ENCODE results near the gene ADCY10.
"Not testable (repeated sequence)": the region's sequence is repeated elsewhere in the genome, so short reads cannot be mapped to it uniquely, and the experiment has no call there.

The ADCY10 gene

DNA sequence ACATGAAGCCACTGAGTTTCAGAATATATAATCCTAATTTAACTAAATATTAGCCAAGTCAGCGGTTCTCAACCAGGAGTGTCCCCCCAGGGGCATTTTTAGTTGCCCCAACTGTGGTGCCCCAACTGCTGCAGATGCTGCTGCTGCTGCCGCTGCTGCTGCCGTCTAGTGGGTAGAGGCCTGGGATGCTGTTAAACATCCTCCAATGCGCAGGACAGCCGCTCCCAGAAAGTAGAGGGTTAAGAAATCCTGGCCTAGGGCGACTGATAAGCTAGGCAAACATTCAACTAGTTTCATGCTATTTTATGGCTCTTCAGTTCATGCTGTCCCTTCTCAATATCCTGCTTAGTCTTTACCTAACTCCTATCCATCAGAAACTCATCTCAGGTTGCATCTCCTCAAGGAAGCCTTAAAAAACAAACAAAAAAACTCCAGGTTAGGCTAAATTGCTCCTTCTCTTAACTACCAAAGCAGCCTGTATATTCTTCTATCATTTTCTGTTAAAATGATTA, 12.6 kb upstream of the ADCY10 start:
- peak; percentile 37 for DNase-seq (ENCODE audit: low read depth, low spot score)

DNA sequence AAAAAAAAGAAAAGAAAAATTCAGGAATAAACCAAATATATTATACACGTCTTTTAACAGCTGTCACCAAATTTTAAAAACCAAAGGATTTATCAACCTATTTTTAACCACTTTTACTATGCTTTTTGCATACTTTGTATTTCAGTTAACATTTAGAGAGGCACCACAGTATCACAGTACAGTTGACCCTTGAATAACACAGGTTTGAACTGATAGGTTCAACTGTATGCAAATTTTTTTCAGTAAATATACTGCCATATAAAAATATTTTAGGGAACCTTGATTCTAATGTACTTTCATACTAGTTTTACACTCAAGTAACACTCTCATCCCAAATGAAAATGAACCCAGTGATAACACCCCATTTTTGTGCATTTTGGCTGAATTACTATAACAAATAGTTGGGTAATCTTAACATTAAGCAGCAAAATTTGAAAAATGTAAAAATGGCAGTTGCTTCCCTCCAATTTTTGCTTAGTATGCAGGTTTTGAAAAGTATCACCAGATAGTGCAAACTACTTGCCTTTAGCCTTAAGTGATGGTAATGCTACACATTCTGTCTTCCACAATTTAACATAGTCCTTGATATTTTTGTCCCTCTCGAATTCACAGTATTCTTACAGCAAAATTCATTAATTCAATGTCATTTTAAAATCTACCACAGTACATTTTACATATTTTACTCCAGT, 10.8 kb upstream of the ADCY10 start:
- DNase-seq (ENCODE audit: low read depth, low spot score), result no peak

DNA sequence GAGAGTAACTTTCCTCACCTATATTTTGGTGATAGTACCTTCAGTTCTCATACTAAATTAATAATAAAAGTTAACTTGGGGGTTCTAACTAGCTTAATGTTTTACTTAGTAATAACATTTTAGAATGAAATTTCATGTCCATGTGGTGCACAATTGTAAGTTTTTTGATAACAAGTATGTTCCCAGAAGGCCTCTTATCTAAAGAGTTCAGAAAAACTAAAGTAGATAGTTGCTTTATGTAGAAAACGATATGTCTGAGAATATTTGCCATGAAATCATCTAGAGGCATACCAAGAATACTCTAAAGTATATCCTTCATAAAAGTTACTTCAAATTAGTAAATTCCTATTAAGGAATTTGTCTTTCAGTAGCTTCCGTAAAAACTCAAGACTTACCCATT, 10.2 kb upstream of the ADCY10 start:
- DNase-seq (ENCODE audit: low read depth, low spot score), result no peak

DNA sequence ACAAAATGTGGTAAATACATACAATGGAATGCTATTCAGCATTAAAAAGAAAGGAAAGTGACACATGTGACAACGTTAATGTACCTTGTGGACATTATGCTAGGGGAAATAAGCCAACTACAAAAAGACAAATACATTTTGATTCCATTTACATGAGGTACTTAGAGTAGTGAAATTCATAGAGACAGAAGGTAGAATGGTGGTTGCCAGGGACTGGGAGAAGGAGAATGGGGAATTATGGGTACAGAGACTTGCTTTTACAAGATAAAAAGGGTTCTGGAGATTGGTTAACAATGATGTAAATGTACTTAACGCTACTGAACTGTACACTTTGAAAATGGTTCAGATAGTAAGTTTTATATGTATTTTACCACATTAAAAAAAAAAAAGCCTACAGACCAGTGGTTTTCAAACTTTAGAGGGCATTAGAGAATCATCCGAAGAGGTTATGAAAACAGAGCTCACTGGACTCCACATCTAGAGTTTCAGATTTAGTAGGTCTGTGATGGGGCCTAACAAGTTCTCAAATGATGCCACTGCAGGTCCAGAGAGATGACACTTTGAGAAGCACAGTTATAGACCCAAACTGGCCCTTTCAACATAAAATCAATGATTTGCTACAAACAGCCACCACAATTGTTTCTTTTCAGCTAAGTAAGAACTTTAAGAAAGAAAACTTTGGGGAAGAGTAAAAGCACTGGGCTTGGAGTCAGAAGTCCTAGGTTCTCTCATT, 9.6 kb upstream of the ADCY10 start:
- no peak for DNase-seq (ENCODE audit: low read depth, low spot score)

DNA sequence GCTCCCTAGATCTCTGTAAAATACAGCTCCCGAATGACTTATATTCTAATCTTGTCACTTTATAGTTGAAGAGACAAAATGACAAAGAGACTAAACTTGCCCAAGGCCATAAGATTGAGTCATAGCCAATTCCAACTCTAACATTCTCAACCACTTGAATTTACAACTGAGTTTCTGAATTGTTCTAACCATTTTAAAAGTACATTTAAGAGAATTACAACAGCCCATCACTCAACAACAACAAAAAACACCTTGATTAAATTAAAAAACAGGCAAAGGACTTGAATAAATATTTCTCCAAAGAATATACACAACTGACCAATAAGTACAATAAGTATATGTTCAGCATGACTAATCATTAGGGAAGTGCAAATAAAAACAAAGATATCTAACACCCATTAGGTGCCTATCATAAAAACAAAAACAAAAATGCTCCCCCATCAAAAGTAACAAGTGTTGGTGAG, 8.7 kb upstream of the ADCY10 start:
- no peak for DNase-seq (ENCODE audit: low read depth, low spot score)

DNA sequence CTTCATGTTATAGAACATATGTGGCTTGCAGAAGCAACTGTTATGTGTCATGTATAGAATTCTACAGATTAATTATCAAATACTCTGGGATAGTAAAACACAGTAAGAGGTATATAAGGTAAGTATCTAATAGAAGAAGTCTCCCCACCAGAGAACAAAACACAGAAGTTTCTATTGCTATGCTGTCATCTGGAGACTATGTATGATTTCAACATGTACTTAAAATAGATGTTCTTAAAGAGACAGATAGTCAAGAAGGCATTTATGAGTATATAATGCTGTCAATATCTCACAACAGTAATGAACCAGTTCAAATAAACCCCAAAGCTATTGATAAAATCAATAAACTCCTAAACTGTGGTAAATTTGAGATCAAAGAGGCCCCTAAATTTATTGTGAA, 8.1 kb upstream of the ADCY10 start:
- no peak for DNase-seq (ENCODE audit: low read depth, low spot score)

DNA sequence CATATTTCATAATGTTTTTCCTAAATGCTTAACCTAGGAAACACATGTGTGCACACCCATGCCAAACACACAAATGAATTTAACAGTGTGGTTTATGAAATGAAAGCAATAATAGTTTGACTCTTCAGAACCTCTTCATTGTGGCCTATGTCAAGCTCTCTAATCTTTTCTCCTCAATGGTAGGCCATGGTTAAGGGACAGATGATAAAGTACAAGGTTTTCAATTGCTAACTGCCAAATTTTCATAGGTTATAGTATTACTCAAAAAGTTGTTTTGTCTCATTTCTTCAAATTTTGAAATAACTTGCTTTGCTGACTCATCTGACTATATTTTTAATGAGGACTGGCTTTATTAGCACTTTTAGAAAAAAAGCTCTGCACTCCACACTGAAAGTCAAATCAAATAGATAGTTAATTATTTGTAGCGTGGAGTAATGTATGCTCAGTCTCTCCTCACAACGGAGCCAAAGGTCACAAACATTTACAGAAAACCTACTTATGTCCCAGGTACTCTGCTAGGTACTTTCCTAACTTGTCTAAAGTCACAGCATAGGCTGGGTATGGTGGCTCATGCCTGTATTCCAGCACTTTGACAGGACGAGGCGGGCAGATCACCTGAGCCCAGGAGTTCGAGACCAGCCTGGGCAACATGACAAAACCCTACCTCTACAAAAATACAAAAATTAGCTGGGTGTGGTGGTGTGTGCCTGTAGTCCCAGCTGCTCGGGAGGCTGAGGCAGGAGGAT, 3.0 kb upstream of the ADCY10 start:
- no peak for DNase-seq (ENCODE audit: low read depth, low spot score)

DNA sequence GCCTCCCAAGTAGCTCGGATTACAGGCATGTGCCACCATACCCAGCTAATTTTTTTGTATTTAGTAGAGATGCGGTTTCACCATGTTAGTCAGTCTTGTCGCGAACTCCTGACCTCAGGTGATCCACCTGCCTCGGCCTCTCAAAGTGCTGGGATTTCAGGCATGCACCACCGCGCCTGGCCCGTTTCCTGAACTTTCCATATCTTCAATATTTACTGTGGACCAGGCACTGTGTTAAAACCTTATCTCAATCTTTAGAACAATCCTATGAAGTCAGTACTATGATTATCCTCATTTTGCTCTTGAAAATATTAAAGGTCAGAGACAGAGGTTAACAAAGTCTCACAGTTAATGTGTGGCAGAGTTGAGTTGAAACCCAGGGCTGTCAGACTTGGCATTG, 1.6 kb upstream of the ADCY10 start:
- no peak for DNase-seq (ENCODE audit: low read depth, low spot score)

DNA sequence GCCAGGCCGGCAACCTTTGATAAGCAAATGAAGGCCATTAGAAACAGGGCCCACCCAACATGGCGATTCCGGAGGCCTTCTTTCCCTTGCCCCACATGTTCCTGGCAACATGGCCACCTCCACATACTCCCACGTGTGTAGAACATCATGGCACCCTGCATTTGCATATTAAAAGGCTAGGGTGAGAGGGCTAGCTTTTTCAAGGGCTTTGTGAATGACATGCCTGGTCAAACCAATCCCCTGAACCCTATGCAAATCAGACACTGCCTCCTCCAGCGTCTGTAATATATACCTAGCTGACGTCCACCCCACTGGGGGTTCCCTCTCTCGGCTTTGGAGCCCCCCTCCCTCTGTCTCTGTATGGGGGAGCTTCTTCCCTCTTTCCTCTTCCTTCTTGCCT, 1.6 kb downstream of the ADCY10 start:
- peak; percentile 27 for DNase-seq (ENCODE audit: low read depth, low spot score)

DNA sequence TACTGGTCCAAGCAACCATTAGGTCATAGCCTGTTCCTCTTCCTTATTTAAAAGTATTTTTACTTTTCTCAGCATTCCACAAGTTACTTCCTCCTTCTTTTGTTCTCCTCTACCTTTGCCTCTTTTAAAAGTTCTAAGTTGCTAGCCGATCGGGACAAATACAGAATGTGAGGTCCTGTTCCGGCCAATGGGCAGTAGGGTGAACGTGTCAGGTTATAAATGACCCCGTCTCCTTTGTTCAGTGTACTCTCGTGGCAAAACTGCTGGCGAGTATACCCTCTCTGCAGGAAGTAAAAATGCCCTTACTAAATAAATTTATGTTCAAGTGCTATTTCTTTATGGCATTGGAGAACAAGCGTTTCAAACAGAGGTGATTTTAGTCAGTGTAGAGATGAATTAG, 2.5 kb downstream of the ADCY10 start:
- DNase-seq (ENCODE audit: low read depth, low spot score), result no peak

DNA sequence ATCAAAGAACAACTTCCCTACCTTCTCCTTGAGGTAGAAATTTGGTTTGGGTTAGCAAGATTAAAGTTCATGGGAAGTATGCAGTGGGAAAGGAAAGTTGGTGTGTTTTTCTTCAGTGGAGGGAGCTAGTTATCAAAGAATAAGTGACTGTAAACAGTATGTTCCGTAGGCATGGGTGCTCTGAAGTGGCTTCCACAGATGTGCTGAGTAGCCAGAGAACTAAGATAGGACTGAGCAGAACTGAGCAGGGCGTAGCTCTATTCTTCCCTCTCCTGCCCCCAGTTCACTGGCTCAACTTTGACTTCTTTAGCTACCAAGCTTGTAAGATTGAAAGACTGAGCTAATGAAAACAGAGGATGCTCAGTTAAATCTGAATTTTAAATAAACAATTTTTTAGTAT, 3.4 kb downstream of the ADCY10 start:
- no peak for DNase-seq (ENCODE audit: low read depth, low spot score)

DNA sequence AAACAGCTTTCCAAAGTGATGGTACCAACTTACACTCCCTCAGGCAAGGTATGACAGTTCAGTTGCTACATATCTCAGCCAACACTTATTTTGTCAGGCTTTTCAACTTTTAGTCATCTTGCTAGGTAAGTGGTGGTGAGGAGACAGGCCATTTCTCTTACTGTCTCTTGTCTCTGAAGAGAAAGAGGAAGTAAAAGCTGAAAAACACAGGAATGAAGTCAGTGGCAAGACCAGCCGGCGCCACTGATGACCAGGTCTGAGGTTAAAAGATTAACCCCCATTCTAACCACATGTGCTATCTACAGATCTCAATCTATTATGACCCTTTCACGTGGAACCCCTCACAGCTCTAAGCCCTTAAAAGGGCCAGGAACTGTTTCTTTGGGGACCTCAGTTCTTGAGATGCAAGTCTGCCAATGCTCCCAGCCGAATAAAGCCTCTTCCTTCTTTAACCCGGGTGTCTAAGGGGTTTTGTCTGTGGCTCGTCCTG, 4.2 kb downstream of the ADCY10 start:
- no peak for DNase-seq (ENCODE audit: low read depth, low spot score)

DNA sequence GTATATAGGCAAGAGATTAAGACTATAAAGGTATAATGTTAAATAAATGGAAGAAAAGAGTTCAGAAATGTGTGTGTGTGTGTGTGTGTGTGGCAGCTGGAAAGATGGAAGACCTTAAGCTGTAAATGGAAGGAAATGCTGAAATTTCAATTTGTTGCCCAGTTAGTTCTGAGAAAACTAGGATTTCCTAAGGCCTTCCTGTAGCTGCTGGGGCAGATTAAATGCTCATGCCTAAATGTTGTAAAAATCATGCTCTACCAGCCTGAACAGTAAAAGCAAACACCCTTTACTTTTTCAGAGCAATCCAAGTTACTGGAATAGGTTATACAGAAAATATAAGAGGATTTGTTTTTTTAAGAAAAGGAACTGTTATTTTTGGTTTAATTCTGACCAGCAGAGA, 8.3 kb downstream of the ADCY10 start:
- DNase-seq (ENCODE audit: low read depth, low spot score), result no peak

DNA sequence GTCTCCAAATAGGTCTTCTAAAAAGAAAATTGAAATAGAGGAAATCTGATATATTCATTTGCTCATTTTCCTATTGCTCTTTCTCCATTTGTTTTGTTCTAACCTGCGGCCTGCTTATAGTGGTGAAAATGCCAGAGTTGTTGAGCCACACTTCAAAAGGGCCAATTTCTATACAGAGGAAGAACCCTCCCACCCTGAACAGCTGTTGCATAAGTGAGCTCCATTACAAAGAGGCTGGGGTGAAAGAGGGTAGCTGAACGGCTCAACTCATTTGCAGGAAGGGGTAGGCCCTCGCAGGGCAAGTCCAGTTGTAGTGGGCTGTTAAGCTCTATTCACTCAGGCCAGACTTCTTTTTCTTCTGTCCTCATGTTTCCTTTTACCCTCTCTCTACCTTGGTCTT, 8.8 kb downstream of the ADCY10 start:
- peak; percentile 28 for DNase-seq (ENCODE audit: low read depth, low spot score)

DNA sequence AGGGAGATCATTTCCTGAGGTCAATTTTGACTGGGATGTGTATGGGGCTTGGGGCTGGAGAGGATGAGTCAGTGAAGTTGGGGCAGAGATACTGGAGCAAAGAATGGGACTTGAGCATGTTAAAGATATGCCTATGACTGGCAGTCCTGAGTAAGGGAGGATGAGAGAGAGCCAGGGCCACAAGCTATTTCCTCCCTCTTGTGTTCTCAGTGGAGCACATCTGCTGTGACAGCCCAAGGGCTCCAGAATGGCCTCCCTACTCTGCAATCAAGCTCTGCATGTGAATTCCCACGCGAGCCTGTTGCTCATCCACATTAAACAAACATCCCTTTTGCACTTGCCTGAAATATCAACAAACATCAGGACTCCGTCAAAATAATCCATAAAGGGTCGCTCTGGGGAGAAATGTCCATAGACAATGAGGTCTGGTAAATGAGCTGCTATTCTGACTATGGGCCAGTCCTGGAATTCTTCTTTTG, 9.2 kb downstream of the ADCY10 start:
- peak; percentile 27 for DNase-seq (ENCODE audit: low read depth, low spot score)

DNA sequence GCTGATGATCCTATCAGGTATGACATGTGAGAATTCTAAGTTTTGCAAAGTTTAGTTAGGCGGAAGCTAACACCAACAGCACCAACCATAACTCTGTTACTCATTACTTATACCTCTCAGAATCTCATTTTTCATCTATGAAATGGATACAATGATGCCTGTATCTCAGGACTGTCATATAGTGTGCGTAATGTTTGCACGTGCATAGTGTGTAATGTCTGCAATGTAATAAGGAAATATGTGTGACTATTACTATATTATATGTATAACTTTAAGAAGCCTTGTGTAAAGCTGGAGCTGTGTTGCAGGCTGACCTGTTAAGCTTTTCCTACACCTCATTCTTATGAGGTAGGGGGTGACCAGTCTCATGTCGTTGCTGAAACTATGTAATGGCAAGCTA, 13.0 kb downstream of the ADCY10 start:
- no peak for DNase-seq (ENCODE audit: low read depth, low spot score)

DNA sequence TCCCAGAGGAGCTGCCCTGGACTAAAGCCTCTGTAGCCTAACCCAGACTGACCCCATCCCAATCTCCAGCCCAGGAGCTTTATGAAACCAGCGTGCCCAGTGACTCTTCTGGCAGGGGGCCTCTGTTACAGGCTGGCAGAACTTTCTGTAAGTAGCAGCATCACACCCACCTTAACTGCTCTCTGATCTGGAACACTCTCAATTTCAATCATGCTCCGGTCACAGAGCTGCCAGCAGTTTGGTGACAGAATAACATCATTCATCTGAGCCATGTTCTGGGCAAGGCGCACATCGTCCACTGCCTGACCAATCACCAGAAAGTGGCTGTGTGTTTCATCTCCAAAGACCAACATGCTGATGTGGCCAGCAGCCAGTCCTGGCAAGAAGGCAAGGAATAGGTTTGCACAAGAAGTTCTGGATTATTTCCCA, 14.7 kb downstream of the ADCY10 start:
- no peak for DNase-seq (ENCODE audit: low read depth, low spot score)

DNA sequence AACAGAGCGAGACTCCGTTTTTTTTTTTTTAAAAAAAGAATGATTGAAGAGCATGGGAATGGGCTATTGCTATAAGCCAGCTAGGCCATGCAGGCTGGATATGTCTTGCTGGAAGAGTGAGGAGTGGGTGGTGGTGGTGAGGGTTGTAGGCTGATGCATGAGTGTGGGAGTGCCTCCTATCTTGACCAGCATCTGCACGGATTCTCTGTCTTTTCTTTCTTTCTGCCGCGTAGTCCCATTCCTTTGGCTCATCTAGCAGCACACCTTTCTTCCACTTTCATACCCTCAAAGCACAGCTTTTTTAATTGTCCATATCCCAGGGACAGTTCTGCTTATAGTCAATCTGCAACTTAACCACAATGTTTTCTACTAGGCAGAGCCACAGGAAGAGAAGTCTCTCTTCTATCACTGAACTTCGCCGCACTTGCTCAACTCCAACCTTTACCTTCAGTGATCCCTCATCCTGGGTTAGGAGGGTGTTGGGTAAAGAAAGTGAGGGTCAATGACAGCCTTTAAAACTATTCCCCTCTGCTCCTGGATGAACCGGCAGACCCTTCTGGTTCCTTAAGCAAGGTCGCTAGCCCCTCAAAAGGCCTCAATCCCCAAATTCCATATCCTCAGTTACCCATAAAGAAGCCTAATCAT, 15.2 kb downstream of the ADCY10 start:
- no peak for DNase-seq (ENCODE audit: low read depth, low spot score)

DNA sequence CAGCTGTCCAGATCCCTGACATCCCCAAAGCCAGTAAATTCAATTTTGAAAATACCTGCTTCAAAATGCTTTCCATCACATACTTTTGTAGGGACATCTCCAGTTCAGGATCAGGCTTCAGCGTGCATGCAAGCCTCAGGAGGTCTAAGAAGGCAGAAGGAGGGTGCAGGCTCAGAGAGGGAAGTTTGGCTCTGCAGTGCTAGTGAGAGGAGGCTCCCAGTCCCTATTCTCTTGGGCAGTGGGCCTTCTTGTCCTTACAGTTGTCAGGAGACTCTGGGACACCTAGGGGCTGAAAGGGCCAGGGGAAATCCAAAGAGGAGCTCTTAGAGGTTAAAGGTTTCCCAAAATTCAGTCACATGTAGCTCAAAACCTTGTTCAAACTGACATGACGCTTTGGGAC, 20.1 kb downstream of the ADCY10 start:
- no peak for DNase-seq (ENCODE audit: low read depth, low spot score)

DNA sequence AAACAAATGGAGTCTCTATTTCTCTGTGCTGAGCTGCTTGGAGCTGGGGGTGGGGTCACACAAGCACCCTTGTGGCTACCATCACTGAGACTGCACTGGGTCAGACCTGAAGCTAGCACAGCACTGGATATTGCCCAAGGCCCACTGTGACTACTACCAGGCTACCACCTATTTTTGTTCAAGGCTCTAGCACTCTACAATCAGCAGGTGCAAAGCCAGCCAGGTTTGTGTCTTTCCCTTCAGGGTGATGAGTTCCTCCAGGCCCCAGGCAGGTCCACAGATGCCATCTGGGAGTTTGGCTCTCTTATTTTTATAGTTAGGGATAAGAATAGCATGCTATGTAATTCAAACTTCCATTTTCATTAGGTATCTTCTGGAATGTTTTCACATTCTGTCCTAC, 23.5 kb downstream of the ADCY10 start:
- DNase-seq (ENCODE audit: low read depth, low spot score), result no peak

DNA sequence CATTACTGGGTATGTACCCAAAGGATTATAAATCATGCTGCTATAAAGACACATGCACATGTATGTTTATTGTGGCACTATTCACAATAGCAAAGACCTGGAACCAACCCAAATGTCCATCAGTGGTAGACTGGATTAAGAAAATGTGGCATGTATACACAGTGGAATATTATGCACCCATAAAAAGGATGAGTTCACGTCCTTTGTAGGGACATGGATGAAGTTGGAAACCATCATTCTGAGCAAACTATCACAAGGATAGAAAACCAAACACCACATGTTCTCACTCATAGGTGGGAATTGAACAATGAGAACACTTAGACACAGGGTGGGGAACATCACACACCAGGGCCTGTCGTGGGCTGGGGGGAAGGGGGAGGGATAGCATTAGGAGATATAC, 26.7 kb downstream of the ADCY10 start:
- DNase-seq (ENCODE audit: low read depth, low spot score), result not testable (repeated sequence)

DNA sequence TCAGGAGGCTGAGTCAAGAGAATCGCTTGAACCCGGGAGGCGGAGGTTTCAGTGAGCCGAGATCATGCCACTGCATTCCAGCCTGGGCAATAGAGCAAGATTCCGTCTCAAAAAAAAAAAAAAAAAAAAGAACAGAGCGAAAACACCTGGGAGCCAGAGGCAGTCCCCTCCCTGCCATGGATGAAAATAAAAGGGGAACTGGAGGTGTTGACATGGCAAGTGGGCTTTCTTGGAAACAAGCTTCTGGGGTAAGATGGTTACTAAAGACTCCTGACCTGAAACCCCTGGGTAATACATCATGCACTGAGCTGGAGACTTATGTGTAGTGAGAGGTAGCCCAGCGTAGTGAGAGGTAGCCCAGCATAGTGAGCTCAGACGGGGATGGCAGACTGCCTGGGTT, 31.6 kb downstream of the ADCY10 start:
- DNase-seq (ENCODE audit: low read depth, low spot score), result no peak
